Tibial nerve (tissue), 3 donors: ENCODE data around the gene TOX2.

ENCODE experiments used
- POLR2A ChIP-seq, 2 donors: fragments of 450-650 bp; IDR thresholded peaks; one replicate each; pipeline ENCODE4 v1.6.1; 2017; ENCODE audit warnings: antibody characterized with exemption in 2 of 2, mild to moderate bottlenecking in 2 of 2, moderate library complexity in 2 of 2
- TF ChIP-seq, protein P1 (sequence below), 5 experiments: fragments of 200-600 bp in 3 of 5; fragments of 450-650 bp in 2 of 5; sonication (generic) in 3 of 5; IDR thresholded peaks; one replicate each; pipeline ENCODE4 v1.5.1; 2016 to 2019; ENCODE audit warnings: antibody characterized with exemption in 5 of 5, mild to moderate bottlenecking in 3 of 5, moderate library complexity in 2 of 5

DNA sequence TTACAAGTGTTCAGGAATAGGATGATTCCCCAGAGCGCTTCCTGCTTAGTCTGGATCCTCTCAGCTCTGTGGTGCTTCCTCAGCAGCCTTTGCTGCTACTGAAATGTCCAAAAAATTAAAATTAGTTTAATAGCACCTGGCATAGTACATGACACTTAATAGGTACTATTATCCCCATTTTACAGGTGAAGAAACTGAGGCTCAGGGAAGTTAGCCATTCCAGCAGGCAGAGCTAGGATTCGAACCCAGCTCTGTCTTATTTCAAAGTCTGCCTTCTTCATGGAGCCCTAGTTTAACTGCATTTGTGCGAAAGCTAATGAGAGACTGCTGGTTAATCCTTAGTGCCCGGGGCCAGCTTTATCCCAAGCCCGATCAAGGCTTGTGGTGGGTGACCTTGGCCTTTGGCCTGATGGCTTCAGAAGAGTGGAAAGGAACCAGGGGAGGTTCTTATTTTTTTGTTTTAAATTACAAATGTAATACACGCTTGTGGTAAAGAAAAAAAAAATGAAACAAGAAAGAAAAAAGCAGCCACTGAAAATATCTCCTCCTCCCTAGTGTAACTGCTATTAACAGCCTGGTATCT, 30.1 kb downstream of the TOX2 start:
- TF ChIP-seq, protein P1, sequence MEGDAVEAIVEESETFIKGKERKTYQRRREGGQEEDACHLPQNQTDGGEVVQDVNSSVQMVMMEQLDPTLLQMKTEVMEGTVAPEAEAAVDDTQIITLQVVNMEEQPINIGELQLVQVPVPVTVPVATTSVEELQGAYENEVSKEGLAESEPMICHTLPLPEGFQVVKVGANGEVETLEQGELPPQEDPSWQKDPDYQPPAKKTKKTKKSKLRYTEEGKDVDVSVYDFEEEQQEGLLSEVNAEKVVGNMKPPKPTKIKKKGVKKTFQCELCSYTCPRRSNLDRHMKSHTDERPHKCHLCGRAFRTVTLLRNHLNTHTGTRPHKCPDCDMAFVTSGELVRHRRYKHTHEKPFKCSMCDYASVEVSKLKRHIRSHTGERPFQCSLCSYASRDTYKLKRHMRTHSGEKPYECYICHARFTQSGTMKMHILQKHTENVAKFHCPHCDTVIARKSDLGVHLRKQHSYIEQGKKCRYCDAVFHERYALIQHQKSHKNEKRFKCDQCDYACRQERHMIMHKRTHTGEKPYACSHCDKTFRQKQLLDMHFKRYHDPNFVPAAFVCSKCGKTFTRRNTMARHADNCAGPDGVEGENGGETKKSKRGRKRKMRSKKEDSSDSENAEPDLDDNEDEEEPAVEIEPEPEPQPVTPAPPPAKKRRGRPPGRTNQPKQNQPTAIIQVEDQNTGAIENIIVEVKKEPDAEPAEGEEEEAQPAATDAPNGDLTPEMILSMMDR (IDR thresholded peaks at IDR 0.05) = no peak
- no peak for TF ChIP-seq POLR2A (IDR thresholded peaks at IDR 0.05)
